ENCODE results near the gene ATG7.

DNA sequence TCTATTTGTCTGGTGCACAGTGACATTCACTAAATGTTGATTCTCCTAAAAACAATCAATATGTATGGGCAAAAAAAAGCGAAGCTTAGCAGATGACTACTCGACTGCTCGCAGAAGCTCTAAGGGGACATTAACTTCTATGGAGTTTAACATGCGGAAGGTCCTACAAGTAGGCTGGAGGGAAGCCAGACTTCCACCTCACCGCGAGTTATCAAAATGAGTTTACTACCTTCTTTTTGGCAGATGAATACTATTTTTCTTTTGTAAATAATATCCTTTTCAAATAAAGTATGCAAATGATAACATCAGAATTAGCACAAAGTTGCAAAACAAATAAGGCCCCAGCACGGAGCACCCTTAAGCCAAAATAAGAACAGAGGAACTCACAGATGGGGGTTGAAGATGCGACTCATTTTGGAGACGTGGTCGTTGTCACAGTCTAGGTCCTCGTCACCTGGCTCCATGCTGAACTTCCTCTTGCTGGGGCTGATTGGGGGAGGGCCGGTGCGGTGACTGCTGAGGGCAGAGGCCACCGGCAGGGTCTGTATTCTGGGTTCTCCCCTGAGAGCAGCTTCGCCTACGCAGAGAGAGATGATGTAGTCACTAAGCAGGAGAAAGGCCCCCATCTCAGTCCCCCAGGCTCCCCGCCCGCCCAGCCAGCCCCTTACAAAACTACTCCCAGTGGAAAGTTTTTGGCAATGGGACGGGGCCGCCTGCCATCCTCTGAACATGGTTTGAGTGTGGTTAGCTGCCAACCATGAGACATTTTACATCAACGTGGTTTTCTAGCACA lies 329.4 kb downstream of the ATG7 start:
- TF ChIP-seq, protein P1, sequence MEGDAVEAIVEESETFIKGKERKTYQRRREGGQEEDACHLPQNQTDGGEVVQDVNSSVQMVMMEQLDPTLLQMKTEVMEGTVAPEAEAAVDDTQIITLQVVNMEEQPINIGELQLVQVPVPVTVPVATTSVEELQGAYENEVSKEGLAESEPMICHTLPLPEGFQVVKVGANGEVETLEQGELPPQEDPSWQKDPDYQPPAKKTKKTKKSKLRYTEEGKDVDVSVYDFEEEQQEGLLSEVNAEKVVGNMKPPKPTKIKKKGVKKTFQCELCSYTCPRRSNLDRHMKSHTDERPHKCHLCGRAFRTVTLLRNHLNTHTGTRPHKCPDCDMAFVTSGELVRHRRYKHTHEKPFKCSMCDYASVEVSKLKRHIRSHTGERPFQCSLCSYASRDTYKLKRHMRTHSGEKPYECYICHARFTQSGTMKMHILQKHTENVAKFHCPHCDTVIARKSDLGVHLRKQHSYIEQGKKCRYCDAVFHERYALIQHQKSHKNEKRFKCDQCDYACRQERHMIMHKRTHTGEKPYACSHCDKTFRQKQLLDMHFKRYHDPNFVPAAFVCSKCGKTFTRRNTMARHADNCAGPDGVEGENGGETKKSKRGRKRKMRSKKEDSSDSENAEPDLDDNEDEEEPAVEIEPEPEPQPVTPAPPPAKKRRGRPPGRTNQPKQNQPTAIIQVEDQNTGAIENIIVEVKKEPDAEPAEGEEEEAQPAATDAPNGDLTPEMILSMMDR (IDR thresholded peaks at IDR 0.05 in 2 of 3, conservative IDR thresholded peaks at IDR 0.05 in 1 of 3; ENCODE audit: control insufficient read depth in 2 of 3, extremely low read depth in 1 of 3, insufficient read depth in 1 of 3, low read depth in 3 of 3, low read length in 3 of 3) = no peak
- TF ChIP-seq POLR2AphosphoS5 (IDR thresholded peaks at IDR 0.05; ENCODE audit: low read length) (no peak), SMC3 (IDR thresholded peaks at IDR 0.05; ENCODE audit: borderline replicate concordance, low read length) (peak; percentile 11; the same call in 1 of the 2 replicates)
